LNCAP (cell line): ENCODE data around the gene USE1.

ENCODE experiments used
- CTCF ChIP-seq: fragments of 450-650 bp; IDR thresholded peaks from 2 replicates; pipeline ENCODE4 v1.5.1; 2017; ENCODE audit warnings: mild to moderate bottlenecking

Gene USE1

GRCh38 chr19:17242431-17243208, 27.5 kb downstream of the USE1 start:
- TF ChIP-seq CTCF, result no peak

GRCh38 chr19:17243211-17243829, 28.2 kb downstream of the USE1 start:
- no peak for TF ChIP-seq CTCF

- no peak for TF ChIP-seq CTCF
These were observed 28.9 kb downstream of the USE1 start for GRCh38 chr19:17243830-17244617.

GRCh38 chr19:17244618-17245534, 29.7 kb downstream of the USE1 start:
- no peak for TF ChIP-seq CTCF

- no peak for TF ChIP-seq CTCF
These were observed 30.4 kb downstream of the USE1 start, which contains the start of gene NR2F6 for GRCh38 chr19:17245535-17245984. TSS of gene NR2F6 (minus strand) at chr19:17245919. CDS start at chr19:17245220, 699 bp downstream.

- no peak for TF ChIP-seq CTCF
These were observed 31.7 kb downstream of the USE1 start for GRCh38 chr19:17246681-17247425.
